ENCODE data around the gene LPAR4. TPM values are rescaled to one million over a fixed set of nuclear protein-coding genes. Genes with fewer than 3 reads are reported as not detected.
"Not testable (repeated sequence)": the region's sequence is repeated elsewhere in the genome, so short reads cannot be mapped to it uniquely, and the experiment has no call there.

LPAR4 gene
- total RNA-seq, 1 experiment from 2014 or later = 7.2 TPM

DNA sequence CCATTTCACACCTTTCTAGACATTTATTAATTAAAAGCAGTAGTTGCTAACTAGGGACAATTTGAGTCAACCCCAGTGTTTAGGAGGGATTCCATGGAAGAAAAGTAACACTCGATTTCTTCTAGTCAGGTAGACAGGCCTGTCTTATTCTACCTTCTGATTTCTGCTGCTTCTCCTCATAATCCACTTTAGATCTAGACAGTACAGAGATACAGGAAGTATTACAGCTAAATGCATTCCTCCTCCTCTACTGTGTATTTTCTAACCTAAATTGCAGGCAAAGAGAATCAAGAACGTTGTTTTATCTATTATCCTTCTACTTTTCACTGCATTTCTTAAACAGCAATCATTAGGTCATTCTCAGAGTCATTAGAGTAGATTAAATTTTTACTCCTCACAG, 52.6 kb downstream of the LPAR4 start:
- H3K27me3 ChIP-seq (replicated peaks; ENCODE audit: insufficient read depth, low read depth, low read length, poor library complexity) = no peaks in the 10 kb centered on the region
- intact Hi-C loops (cut with micrococcal nuclease; ENCODE audit: unreplicated experiment) = no loop called here
- H3K4me3 ChIP-seq (ENCODE audit: low read depth, low read length, poor library complexity, severe bottlenecking) = no peak overlapping the region
- H3K4me1 ChIP-seq (ENCODE audit: insufficient read depth, low read length, poor library complexity, severe bottlenecking) = no peaks in the 10 kb centered on the region
- H3K9me3 ChIP-seq (ENCODE audit: low read depth, low read length, poor library complexity, severe bottlenecking) = no peaks in the 10 kb centered on the region
- CTCF ChIA-PET = no interaction called here
- H3K36me3 ChIP-seq (ENCODE audit: insufficient read depth, low read length, poor library complexity, severe bottlenecking) = no peaks in the 10 kb centered on the region
- POLR2A ChIA-PET (ENCODE audit: low non-redundant PET) = no interaction called here
- no peak for DNase-seq (ENCODE audit: low spot score)
- BruUV-seq (replicated peaks) = no TSS peak
- TF ChIP-seq EZH2 (IDR thresholded peaks at IDR 0.05; ENCODE audit: borderline replicate concordance, low read depth, low read length, poor library complexity, severe bottlenecking) = no peak
- TF ChIP-seq, protein P1, sequence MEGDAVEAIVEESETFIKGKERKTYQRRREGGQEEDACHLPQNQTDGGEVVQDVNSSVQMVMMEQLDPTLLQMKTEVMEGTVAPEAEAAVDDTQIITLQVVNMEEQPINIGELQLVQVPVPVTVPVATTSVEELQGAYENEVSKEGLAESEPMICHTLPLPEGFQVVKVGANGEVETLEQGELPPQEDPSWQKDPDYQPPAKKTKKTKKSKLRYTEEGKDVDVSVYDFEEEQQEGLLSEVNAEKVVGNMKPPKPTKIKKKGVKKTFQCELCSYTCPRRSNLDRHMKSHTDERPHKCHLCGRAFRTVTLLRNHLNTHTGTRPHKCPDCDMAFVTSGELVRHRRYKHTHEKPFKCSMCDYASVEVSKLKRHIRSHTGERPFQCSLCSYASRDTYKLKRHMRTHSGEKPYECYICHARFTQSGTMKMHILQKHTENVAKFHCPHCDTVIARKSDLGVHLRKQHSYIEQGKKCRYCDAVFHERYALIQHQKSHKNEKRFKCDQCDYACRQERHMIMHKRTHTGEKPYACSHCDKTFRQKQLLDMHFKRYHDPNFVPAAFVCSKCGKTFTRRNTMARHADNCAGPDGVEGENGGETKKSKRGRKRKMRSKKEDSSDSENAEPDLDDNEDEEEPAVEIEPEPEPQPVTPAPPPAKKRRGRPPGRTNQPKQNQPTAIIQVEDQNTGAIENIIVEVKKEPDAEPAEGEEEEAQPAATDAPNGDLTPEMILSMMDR (conservative IDR thresholded peaks at IDR 0.05; ENCODE audit: low read depth, low read length) = no peak
- no peak overlapping the region for H3K27ac ChIP-seq (ENCODE audit: low read depth, low read length, poor library complexity, severe bottlenecking)

DNA sequence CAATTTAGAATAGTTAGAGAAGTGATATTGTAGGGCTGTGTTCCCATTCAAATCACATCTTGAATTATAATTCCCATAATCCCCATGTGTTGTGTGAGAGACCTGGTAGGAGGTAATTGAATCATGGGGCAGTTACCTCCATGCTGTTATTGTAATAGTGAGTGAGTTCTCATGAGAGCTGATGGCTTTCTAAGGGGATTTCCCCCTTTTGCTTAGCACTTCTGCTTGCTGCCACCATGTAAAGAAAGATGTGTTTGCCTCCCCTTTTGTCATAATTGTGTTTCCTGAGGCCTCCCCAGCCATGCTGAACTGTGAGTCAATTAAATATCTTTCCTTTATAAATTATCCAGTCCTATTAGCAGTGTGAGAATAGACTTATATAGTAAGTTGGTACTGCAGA, 53.2 kb downstream of the LPAR4 start:
- BruUV-seq (replicated peaks) = no TSS peak
- Histone ChIP-seq H3K4me3 (ENCODE audit: low read depth, low read length, poor library complexity, severe bottlenecking) (no peak overlapping the region), H3K27me3 (replicated peaks; ENCODE audit: insufficient read depth, low read depth, low read length, poor library complexity) (no peaks in the 10 kb centered on the region), H3K27ac (ENCODE audit: low read depth, low read length, poor library complexity, severe bottlenecking) (no peak overlapping the region), H3K9me3 (ENCODE audit: low read depth, low read length, poor library complexity, severe bottlenecking) (no peaks in the 10 kb centered on the region), H3K36me3 (ENCODE audit: insufficient read depth, low read length, poor library complexity, severe bottlenecking) (no peaks in the 10 kb centered on the region), H3K4me1 (ENCODE audit: insufficient read depth, low read length, poor library complexity, severe bottlenecking) (no peaks in the 10 kb centered on the region)
- ChIA-PET CTCF (no interaction called here), POLR2A (ENCODE audit: low non-redundant PET) (no interaction called here)
- intact Hi-C loops (cut with micrococcal nuclease; ENCODE audit: unreplicated experiment) = no loop called here
- no peak for TF ChIP-seq EZH2 (IDR thresholded peaks at IDR 0.05; ENCODE audit: borderline replicate concordance, low read depth, low read length, poor library complexity, severe bottlenecking)
- TF ChIP-seq, protein P1 (conservative IDR thresholded peaks at IDR 0.05; ENCODE audit: low read depth, low read length) = no peak
- no peak for DNase-seq (ENCODE audit: low spot score)

DNA sequence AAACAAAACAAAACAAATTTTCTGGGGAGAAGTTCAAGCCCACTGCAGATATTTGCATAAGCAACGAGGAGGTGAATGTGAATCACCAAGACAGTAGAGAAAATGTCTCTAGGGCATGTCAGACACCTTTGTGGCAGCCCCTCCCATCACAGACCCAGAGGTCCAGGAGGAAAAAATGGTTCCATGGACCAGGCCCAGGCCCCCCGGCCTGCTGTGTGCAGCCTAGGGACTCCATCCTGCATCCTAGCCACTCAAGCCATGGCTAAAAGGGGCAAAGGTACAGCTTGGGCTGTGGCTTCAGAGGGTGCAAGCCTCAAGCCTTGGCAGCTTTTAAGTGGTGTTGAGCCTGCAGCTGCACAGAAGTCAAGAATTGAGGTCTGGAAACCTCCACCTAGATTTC, 54.0 kb downstream of the LPAR4 start:
- Histone ChIP-seq H3K27ac (ENCODE audit: low read depth, low read length, poor library complexity, severe bottlenecking) (no peak overlapping the region), H3K36me3 (ENCODE audit: insufficient read depth, low read length, poor library complexity, severe bottlenecking) (no peaks in the 10 kb centered on the region), H3K27me3 (replicated peaks; ENCODE audit: insufficient read depth, low read depth, low read length, poor library complexity) (no peaks in the 10 kb centered on the region), H3K4me3 (ENCODE audit: low read depth, low read length, poor library complexity, severe bottlenecking) (no peak overlapping the region), H3K9me3 (ENCODE audit: low read depth, low read length, poor library complexity, severe bottlenecking) (no peaks in the 10 kb centered on the region), H3K4me1 (ENCODE audit: insufficient read depth, low read length, poor library complexity, severe bottlenecking) (no peaks in the 10 kb centered on the region)
- TF ChIP-seq, protein P1 (conservative IDR thresholded peaks at IDR 0.05; ENCODE audit: low read depth, low read length) = no peak
- no peak for TF ChIP-seq EZH2 (IDR thresholded peaks at IDR 0.05; ENCODE audit: borderline replicate concordance, low read depth, low read length, poor library complexity, severe bottlenecking)
- CTCF ChIA-PET = no interaction called here
- no TSS peak for BruUV-seq (replicated peaks)
- DNase-seq (ENCODE audit: low spot score) = no peak
- intact Hi-C loops (cut with micrococcal nuclease; ENCODE audit: unreplicated experiment) = no loop called here
- POLR2A ChIA-PET (ENCODE audit: low non-redundant PET) = no interaction called here

DNA sequence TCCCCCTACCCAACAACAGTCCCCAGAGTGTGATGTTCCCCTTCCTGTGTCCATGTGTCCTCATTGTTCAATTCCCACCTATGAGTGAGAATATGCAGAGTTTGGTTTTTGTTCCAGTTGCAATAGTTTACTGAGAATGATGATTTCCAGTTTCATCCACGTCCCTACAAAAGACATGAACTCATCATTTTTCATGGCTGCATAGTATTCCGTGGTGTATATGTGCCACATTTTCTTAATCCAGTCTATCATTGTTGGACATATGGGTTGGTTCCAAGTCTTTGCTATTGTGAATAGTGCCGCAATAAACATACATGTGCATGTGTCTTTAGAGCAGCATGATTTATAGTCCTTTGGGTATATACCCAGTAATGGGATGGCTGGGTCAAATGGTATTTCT, 55.0 kb downstream of the LPAR4 start:
- H3K4me1 ChIP-seq (ENCODE audit: insufficient read depth, low read length, poor library complexity, severe bottlenecking); BruUV-seq (replicated peaks); POLR2A ChIA-PET (ENCODE audit: low non-redundant PET); DNase-seq (ENCODE audit: low spot score); H3K9me3 ChIP-seq (ENCODE audit: low read depth, low read length, poor library complexity, severe bottlenecking); CTCF ChIA-PET; H3K36me3 ChIP-seq (ENCODE audit: insufficient read depth, low read length, poor library complexity, severe bottlenecking); H3K27ac ChIP-seq (ENCODE audit: low read depth, low read length, poor library complexity, severe bottlenecking); H3K27me3 ChIP-seq (replicated peaks; ENCODE audit: insufficient read depth, low read depth, low read length, poor library complexity); intact Hi-C loops (cut with micrococcal nuclease; ENCODE audit: unreplicated experiment); H3K4me3 ChIP-seq (ENCODE audit: low read depth, low read length, poor library complexity, severe bottlenecking): not testable (repeated sequence)
